GM12892 (cell line): Measurements from ENCODE around the gene FSTL3.
A peak's percentile ranks its signal among the peaks of the same experiment; 100 is the strongest.

Experiments used
- DNase-seq: peaks from one replicate; pipeline ENCODE4 v3.0.0; 2011; ENCODE audit not compliant: insufficient read length
- FAIRE-seq: peaks from 2 replicates; lab custom pipeline; 2011; peaks lifted over from hg19 to GRCh38; lab: Jason Lieb, UNC
- POLR2A ChIP-seq: IDR thresholded peaks from 2 replicates; pipeline ENCODE4 v1.6.1; 2011; ENCODE audit warnings: low read depth, low read length, control low read depth
- POLR2AphosphoS5 ChIP-seq: IDR thresholded peaks from 2 replicates; pipeline ENCODE4 v1.6.1; 2011; ENCODE audit warnings: low read depth, low read length, control low read depth
- TAF1 ChIP-seq: IDR thresholded peaks from 2 replicates; pipeline ENCODE4 v1.6.1; 2011; ENCODE audit warnings: low read depth, mild to moderate bottlenecking, control low read depth, low read length, borderline replicate concordance

FSTL3 gene

GRCh38 chr19:656751-657559 lies 19.2 kb upstream of the FSTL3 start:
- TF ChIP-seq POLR2AphosphoS5 (peak; percentile 18; the same call in 1 of the 2 replicates), TAF1 (no peak), POLR2A (no peak)
- FAIRE-seq (no peak), DNase-seq (no peak)

- DNase-seq (no peak), FAIRE-seq (no peak)
- no peak for TF ChIP-seq POLR2AphosphoS5
- no peak for TF ChIP-seq TAF1
- TF ChIP-seq POLR2A = no peak
These were observed 18.6 kb upstream of the FSTL3 start for GRCh38 chr19:657611-658010.

GRCh38 chr19:658059-658839 lies 17.9 kb upstream of the FSTL3 start:
- FAIRE-seq = no peak
- no peak for DNase-seq
- peak; percentile 8; the same call in 1 of the 2 replicates for TF ChIP-seq POLR2A
- TF ChIP-seq POLR2AphosphoS5 = no peak

- TF ChIP-seq TAF1 = no peak
- TF ChIP-seq POLR2AphosphoS5 = no peak
- TF ChIP-seq POLR2A = no peak; the same call in 1 of the 2 replicates
- no peak for FAIRE-seq
- DNase-seq = no peak
These were observed 17.0 kb upstream of the FSTL3 start for GRCh38 chr19:658916-659839.

GRCh38 chr19:660793-661426 lies 15.3 kb upstream of the FSTL3 start:
- DNase-seq (no peak), FAIRE-seq (no peak)
- TF ChIP-seq POLR2A (no peak), TAF1 (no peak), POLR2AphosphoS5 (no peak)

GRCh38 chr19:661427-662196 lies 14.6 kb upstream of the FSTL3 start:
- DNase-seq (peak; percentile 84), FAIRE-seq (no peak)
- TF ChIP-seq POLR2AphosphoS5 (peak; percentile 35; the same call in 1 of the 2 replicates), POLR2A (peak; percentile 43; the same call in 1 of the 2 replicates), TAF1 (no peak)

GRCh38 chr19:662207-662961 lies 13.8 kb upstream of the FSTL3 start:
- DNase-seq (peak; percentile 70), FAIRE-seq (peak; percentile 96)
- TF ChIP-seq POLR2AphosphoS5 (peak; percentile 24; the same call in 1 of the 2 replicates), POLR2A (peak; percentile 50; the same call in 1 of the 2 replicates), TAF1 (no peak)

GRCh38 chr19:662962-663681 lies 13.1 kb upstream of the FSTL3 start, which contains the start of gene RNF126:
RNF126 (minus strand) TSS chr19:663214; CDS start chr19:663121, 93 bp downstream.
- peak; percentile 99 for FAIRE-seq
- DNase-seq = peak; percentile 97
- TF ChIP-seq TAF1 (no peak; the same call in 1 of the 2 replicates), POLR2A (peak; percentile 77; the same call in 1 of the 2 replicates), POLR2AphosphoS5 (peak; percentile 41; the same call in 1 of the 2 replicates)

- TF ChIP-seq TAF1 (no peak), POLR2A (no peak), POLR2AphosphoS5 (no peak)
- FAIRE-seq (no peak), DNase-seq (no peak)
These were observed 12.5 kb upstream of the FSTL3 start for GRCh38 chr19:663682-664117.
